Neuron (in vitro differentiated cells): ENCODE results near the gene SLX4.
A peak's percentile ranks its signal among the peaks of the same experiment; 100 is the strongest.

Experiments used
- H2AFZ ChIP-seq: one replicate; pipeline ENCODE4 v1.6.1; 2013; ENCODE audit warnings: low read depth, mild to moderate bottlenecking, inconsistent platforms, low read length, moderate library complexity
- H3K27me3 ChIP-seq: one replicate; pipeline ENCODE4 v1.6.1; 2013; ENCODE audit warnings: low read length; ENCODE audit not compliant: insufficient read depth
- H3K36me3 ChIP-seq: one replicate; pipeline ENCODE4 v1.6.1; 2013; ENCODE audit warnings: low read length; ENCODE audit not compliant: insufficient read depth
- H3K4me1 ChIP-seq: one replicate; pipeline ENCODE4 v1.6.1; 2013; ENCODE audit warnings: low read length; ENCODE audit not compliant: insufficient read depth
- H3K4me3 ChIP-seq: 2 replicates; pipeline ENCODE4 v1.5.1; 2013; ENCODE audit warnings: mild to moderate bottlenecking, low read length, moderate library complexity
- H3K9me3 ChIP-seq: one replicate; pipeline ENCODE4 v1.6.1; 2013; ENCODE audit warnings: low read length

The SLX4 gene

DNA sequence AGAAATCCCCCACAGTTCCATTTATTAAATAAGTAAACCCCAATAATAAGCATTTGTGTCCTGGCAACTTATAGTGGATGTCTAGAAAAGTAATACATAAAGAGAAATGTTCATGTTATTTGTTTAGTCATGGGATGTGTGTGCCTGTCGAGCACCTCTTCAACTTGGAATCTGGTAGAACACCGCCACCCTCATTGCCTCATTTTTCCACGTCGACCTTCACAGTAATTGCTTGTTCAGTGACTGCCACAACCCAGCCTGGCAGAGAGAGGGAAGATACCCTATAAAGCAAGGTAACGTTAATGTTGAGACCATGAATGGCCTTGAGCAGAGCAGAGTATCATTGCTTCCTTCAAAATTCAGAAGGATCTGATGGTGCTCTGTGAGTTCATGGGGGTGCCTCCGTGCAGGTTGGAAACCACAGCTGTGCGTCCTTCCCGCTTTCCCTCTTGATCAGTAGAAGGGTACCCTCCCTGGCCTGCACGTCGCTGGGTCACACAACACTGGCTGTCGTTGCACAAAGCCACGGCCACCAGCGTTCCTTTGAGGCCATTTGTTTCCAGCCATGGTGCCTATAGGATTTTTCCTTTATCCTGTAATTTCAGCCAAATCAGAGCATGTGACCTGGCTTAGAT, 39.3 kb upstream of the SLX4 start:
- no peak overlapping the region for H2AFZ ChIP-seq
- H3K27me3 ChIP-seq = no peaks in the 10 kb centered on the region
- H3K36me3 ChIP-seq = peaks cover 28% of the 10 kb centered on the region
- H3K4me3 ChIP-seq = no peak overlapping the region
- H3K4me1 ChIP-seq = peaks cover 13% of the 10 kb centered on the region
- no peaks in the 10 kb centered on the region for H3K9me3 ChIP-seq

DNA sequence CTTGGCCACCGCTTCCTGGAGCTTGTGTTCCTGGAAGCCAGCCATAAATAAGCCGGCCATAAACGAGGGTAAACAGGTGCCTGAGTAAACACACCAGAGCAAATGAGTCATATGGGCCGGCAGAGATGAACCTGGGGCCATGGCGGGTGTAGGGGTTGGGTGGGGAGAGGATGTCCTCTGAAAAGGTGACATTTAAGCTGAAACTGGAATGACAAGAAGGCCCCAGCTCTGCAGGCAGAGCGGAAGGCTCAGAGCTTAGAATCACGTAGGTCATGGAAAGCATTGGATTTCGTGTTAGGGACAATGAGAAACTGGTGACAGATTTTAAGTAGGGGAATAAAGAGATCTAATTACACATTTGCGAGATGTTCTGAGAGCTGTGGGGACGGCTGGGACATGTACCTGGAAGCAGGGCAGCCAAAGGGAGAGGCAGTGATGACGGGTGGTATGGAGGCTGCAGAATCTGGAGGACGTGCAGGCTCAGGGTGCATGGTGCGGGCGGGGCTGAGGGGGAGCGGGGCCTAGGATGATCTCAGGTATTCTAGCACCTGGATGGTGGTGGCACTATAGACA, 35.0 kb upstream of the SLX4 start:
- Histone ChIP-seq H3K27me3 (no peaks in the 10 kb centered on the region), H3K36me3 (no peaks in the 10 kb centered on the region), H2AFZ (no peak overlapping the region), H3K4me3 (no peak overlapping the region), H3K9me3 (no peaks in the 10 kb centered on the region), H3K4me1 (peaks cover 24% of the 10 kb centered on the region)

GRCh38 chr16:3645504-3646347, 34.3 kb upstream of the SLX4 start:
- peaks cover 24% of the 10 kb centered on the region for H3K4me1 ChIP-seq
- no peaks in the 10 kb centered on the region for H3K27me3 ChIP-seq
- no peaks in the 10 kb centered on the region for H3K36me3 ChIP-seq
- H2AFZ ChIP-seq = peak overlapping the region; percentile 42
- no peaks in the 10 kb centered on the region for H3K9me3 ChIP-seq
- peak overlapping the region; percentile 27 for H3K4me3 ChIP-seq

GRCh38 chr16:3645108-3645503, 33.7 kb upstream of the SLX4 start:
- H3K4me3 ChIP-seq = peak overlapping the region; percentile 27
- peak overlapping the region; percentile 42 for H2AFZ ChIP-seq
- H3K9me3 ChIP-seq = no peaks in the 10 kb centered on the region
- H3K36me3 ChIP-seq = no peaks in the 10 kb centered on the region
- peaks cover 24% of the 10 kb centered on the region for H3K4me1 ChIP-seq
- no peaks in the 10 kb centered on the region for H3K27me3 ChIP-seq

GRCh38 chr16:3643095-3643730, 31.8 kb upstream of the SLX4 start:
- no peak overlapping the region for H2AFZ ChIP-seq
- H3K4me3 ChIP-seq = no peak overlapping the region
- H3K27me3 ChIP-seq = no peaks in the 10 kb centered on the region
- peaks cover 5% of the 10 kb centered on the region for H3K9me3 ChIP-seq
- no peaks in the 10 kb centered on the region for H3K36me3 ChIP-seq
- peaks cover 24% of the 10 kb centered on the region for H3K4me1 ChIP-seq

DNA sequence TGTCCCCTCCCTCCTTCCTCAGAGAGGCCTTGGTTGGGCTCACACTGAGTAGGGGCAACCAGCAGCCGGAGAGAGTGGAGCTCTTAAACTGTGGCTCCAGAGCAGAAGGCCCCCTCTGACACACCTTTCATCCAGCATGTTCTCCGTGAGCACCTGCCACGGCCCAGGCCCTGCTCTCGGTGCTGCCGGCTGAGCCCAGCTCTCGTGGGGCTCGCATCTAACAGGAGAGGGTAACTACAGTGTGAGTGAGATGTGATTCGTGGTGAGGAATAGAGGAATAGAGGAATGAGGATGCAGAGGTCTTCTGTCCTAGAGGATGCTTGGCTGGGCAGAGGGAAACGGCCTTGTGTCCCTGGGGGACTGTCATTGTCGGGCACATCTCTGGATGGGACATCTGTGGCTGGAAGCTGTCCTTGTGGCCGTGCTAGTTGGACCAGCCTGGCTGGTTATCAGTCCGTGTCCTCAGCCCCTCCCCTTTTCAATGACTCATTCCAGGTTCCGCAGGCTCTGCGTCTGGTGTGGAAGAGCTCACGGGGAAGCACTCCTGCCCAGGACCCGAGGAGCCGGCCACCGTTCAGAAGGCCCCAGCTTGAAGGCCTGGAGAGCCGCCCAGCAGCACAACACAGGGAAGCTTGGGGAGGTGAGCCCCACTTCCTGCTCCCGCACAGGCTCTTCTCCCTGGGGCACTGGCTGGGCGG, 31.1 kb upstream of the SLX4 start:
- Histone ChIP-seq H3K9me3 (peaks cover 5% of the 10 kb centered on the region), H3K4me3 (no peak overlapping the region), H3K4me1 (peaks cover 24% of the 10 kb centered on the region), H3K36me3 (no peaks in the 10 kb centered on the region), H2AFZ (no peak overlapping the region), H3K27me3 (no peaks in the 10 kb centered on the region)

GRCh38 chr16:3641801-3642396, 30.5 kb upstream of the SLX4 start:
- Histone ChIP-seq H3K9me3 (peaks cover 5% of the 10 kb centered on the region), H3K4me1 (peaks cover 23% of the 10 kb centered on the region), H3K27me3 (no peaks in the 10 kb centered on the region), H2AFZ (no peak overlapping the region), H3K36me3 (no peaks in the 10 kb centered on the region), H3K4me3 (no peak overlapping the region)

- H3K36me3 ChIP-seq = no peaks in the 10 kb centered on the region
- no peaks in the 10 kb centered on the region for H3K27me3 ChIP-seq
- peaks cover 5% of the 10 kb centered on the region for H3K9me3 ChIP-seq
- no peak overlapping the region for H3K4me3 ChIP-seq
- H2AFZ ChIP-seq = no peak overlapping the region
- peaks cover 12% of the 10 kb centered on the region for H3K4me1 ChIP-seq
These were observed 29.5 kb upstream of the SLX4 start for GRCh38 chr16:3640632-3641501.

- no peak overlapping the region for H3K4me3 ChIP-seq
- H3K9me3 ChIP-seq = peaks cover 5% of the 10 kb centered on the region
- H3K27me3 ChIP-seq = no peaks in the 10 kb centered on the region
- H3K4me1 ChIP-seq = peaks cover 6% of the 10 kb centered on the region
- H2AFZ ChIP-seq = no peak overlapping the region
- H3K36me3 ChIP-seq = no peaks in the 10 kb centered on the region
These were observed 28.8 kb upstream of the SLX4 start for GRCh38 chr16:3640207-3640606.

DNA sequence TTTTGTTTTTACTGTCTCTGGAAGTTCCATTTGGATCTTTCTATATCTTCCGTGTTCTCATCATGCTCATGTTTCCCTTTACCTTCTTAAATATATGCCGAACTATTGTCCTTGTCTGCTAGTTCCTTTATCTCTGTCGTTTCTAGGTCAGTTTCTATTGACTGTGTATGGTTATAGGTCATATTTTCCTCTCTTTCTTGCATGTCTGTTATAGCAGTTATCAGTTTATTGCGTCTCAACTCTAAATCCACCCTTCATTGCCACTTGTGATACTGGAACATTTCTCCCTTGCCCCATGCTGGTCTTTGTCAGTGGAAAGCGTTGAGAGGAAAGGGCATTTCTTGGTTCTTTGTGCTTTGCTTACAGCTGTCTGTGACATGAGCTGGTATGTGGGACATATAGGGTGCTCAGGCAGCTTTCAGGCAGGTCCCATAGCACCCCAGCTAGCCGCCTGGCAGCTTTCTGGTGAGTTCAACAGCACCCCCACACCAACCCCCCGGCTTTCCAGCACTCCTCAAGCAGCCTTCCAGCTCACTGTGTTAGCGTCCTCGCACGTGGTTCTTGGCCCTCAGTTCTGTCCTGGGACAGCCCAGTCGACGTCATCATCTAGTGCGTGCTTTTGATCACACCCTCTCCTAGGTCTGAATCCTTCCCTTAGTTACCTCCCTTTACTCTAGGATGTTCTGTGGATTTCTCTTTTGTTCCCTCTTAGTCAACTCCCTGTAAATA, 27.7 kb upstream of the SLX4 start:
- Histone ChIP-seq H3K9me3 (peaks cover 5% of the 10 kb centered on the region), H3K27me3 (no peaks in the 10 kb centered on the region), H3K36me3 (no peaks in the 10 kb centered on the region), H3K4me3 (no peak overlapping the region), H3K4me1 (no peaks in the 10 kb centered on the region), H2AFZ (no peak overlapping the region)

- Histone ChIP-seq H3K36me3 (no peaks in the 10 kb centered on the region), H3K9me3 (peaks cover 5% of the 10 kb centered on the region), H2AFZ (no peak overlapping the region), H3K27me3 (no peaks in the 10 kb centered on the region), H3K4me1 (no peaks in the 10 kb centered on the region), H3K4me3 (no peak overlapping the region)
These were observed 26.0 kb upstream of the SLX4 start for GRCh38 chr16:3637371-3637923.
